Type B pancreatic cell (in vitro differentiated cells): ENCODE data around the gene PODXL2. TPM values are rescaled to one million over a fixed set of nuclear protein-coding genes. Genes with fewer than 3 reads are reported as not detected.
A peak's percentile ranks its signal among the peaks of the same experiment; 100 is the strongest.
"Not testable (repeated sequence)": the region's sequence is repeated elsewhere in the genome, so short reads cannot be mapped to it uniquely, and the experiment has no call there.

Source experiments
- DNase-seq: peaks from one replicate; pipeline ENCODE4 v3.0.0; 2021; ENCODE audit warnings: mixed read lengths; ENCODE audit not compliant: unreplicated experiment; ENCODE audit errors: extremely low spot score
- H3K27ac Mint-ChIP-seq: 2 replicates; pipeline ENCODE4 v1.8.0; 2021; ENCODE audit warnings: mild to moderate bottlenecking, mixed read lengths
- H3K27me3 Mint-ChIP-seq: 2 replicates; pipeline ENCODE4 v1.8.0; 2021; ENCODE audit warnings: mixed read lengths
- H3K36me3 Mint-ChIP-seq: 2 replicates; pipeline ENCODE4 v1.8.0; 2021; ENCODE audit warnings: mixed read lengths
- H3K4me1 Mint-ChIP-seq: one replicate; pipeline ENCODE4 v1.8.0; 2021; ENCODE audit warnings: mixed read lengths; ENCODE audit not compliant: unreplicated experiment
- H3K4me3 Mint-ChIP-seq: 2 replicates; pipeline ENCODE4 v1.8.0; 2021; ENCODE audit warnings: mild to moderate bottlenecking, mixed read lengths
- H3K9me3 Mint-ChIP-seq: 2 replicates; pipeline ENCODE4 v1.8.0; 2021; ENCODE audit warnings: mixed read lengths
- CTCF ChIP-seq: fragments of 200-600 bp; sonication (generic); conservative IDR thresholded peaks from 2 replicates; pipeline ENCODE4 v1.5.0; 2021; ENCODE audit warnings: antibody characterized with exemption, mild to moderate bottlenecking
- total RNA-seq: library from RNA; stranded (reverse); gene quantifications from 2 replicates; pipeline ENCODE4 v1.2.1, GENCODE V29; 2021; ENCODE audit warnings: low replicate concordance

The PODXL2 gene
- total RNA-seq, 1 donor from 2014 or later, result 48.9 TPM

GRCh38 chr3:127600749-127601456, 28.1 kb upstream of the PODXL2 start:
- Mint-ChIP-seq H3K27ac (no peak overlapping the region), H3K4me1 (peaks cover 21% of the 10 kb centered on the region), H3K27me3 (peaks cover 2% of the 10 kb centered on the region), H3K36me3 (peaks cover 16% of the 10 kb centered on the region), H3K9me3 (no peaks in the 10 kb centered on the region), H3K4me3 (peak overlapping the region; percentile 62)
- TF ChIP-seq CTCF, result no peak
- DNase-seq, result no peak

GRCh38 chr3:127604035-127604434, 24.9 kb upstream of the PODXL2 start:
- Mint-ChIP-seq H3K27ac (no peak overlapping the region), H3K36me3 (peaks cover 33% of the 10 kb centered on the region), H3K4me1 (peaks cover 12% of the 10 kb centered on the region), H3K27me3 (no peaks in the 10 kb centered on the region), H3K9me3 (no peaks in the 10 kb centered on the region), H3K4me3 (no peak overlapping the region)
- TF ChIP-seq CTCF, result no peak
- DNase-seq, result no peak

- H3K36me3 Mint-ChIP-seq, result peaks cover 35% of the 10 kb centered on the region
- TF ChIP-seq CTCF, result no peak
- no peak overlapping the region for H3K4me3 Mint-ChIP-seq
- no peak for DNase-seq
- peaks cover 11% of the 10 kb centered on the region for H3K4me1 Mint-ChIP-seq
- no peak overlapping the region for H3K27ac Mint-ChIP-seq
- no peaks in the 10 kb centered on the region for H3K27me3 Mint-ChIP-seq
- H3K9me3 Mint-ChIP-seq, result no peaks in the 10 kb centered on the region
Measured at GRCh38 chr3:127604546-127605165, 24.3 kb upstream of the PODXL2 start.

GRCh38 chr3:127605547-127605946, 23.4 kb upstream of the PODXL2 start:
- not testable (repeated sequence) for DNase-seq, H3K9me3 Mint-ChIP-seq, H3K27ac Mint-ChIP-seq, H3K27me3 Mint-ChIP-seq, H3K4me3 Mint-ChIP-seq
- Mint-ChIP-seq H3K36me3 (peaks cover 35% of the 10 kb centered on the region), H3K4me1 (peaks cover 11% of the 10 kb centered on the region)

- no peaks in the 10 kb centered on the region for H3K9me3 Mint-ChIP-seq
- no peak for TF ChIP-seq CTCF
- H3K36me3 Mint-ChIP-seq, result peaks cover 35% of the 10 kb centered on the region
- H3K27me3 Mint-ChIP-seq, result no peaks in the 10 kb centered on the region
- no peak overlapping the region for H3K4me3 Mint-ChIP-seq
- peaks cover 11% of the 10 kb centered on the region for H3K4me1 Mint-ChIP-seq
- DNase-seq, result no peak
- no peak overlapping the region for H3K27ac Mint-ChIP-seq
Measured at GRCh38 chr3:127606086-127606805, 22.7 kb upstream of the PODXL2 start.
